SK-N-MC (cell line): ENCODE measurements around the gene KCNH2.

Experiments used
- EZH2 ChIP-seq: fragments of 200-600 bp; sonication (generic); IDR thresholded peaks from one replicate; pipeline ENCODE4 v1.6.1; 2017; ENCODE audit warnings: antibody characterized with exemption
- FOXP2 ChIP-seq: optimal IDR thresholded peaks from 2 replicates; pipeline ENCODE3; 2011; ENCODE audit warnings: mild to moderate bottlenecking, moderate library complexity; ENCODE audit not compliant: insufficient read depth; ENCODE audit errors: extremely low read length, control extremely low read depth
- POLR2AphosphoS5 ChIP-seq: IDR thresholded peaks from 2 replicates; pipeline ENCODE4 v1.6.1; 2012; ENCODE audit warnings: mild to moderate bottlenecking, low read depth, low read length, borderline replicate concordance

GRCh38 chr7:150958062-150958552 is 20.0 kb downstream of the KCNH2 start:
- TF ChIP-seq EZH2: no peak
- no peak for TF ChIP-seq POLR2AphosphoS5
- TF ChIP-seq FOXP2: no peak
